Osteoblast (primary cell): ENCODE results near the gene VEZF1. TPM values are rescaled to one million over a fixed set of nuclear protein-coding genes. Genes with fewer than 3 reads are reported as not detected.

Source experiments
- DNase-seq: peaks from one replicate; pipeline ENCODE4 v3.0.0; 2011; ENCODE audit warnings: low spot score, mixed read lengths; ENCODE audit not compliant: insufficient read length; ENCODE audit errors: missing footprints
- H2AFZ ChIP-seq: 2 replicates; pipeline ENCODE4 v1.6.0; 2011; ENCODE audit warnings: mild to moderate bottlenecking, low read length
- H3K27ac ChIP-seq: 2 replicates; pipeline ENCODE4 v1.5.1; 2011; ENCODE audit warnings: mild to moderate bottlenecking, low read depth, low read length, moderate library complexity
- H3K27me3 ChIP-seq: 2 replicates; pipeline ENCODE4 v1.6.0; 2012; ENCODE audit warnings: mild to moderate bottlenecking, control low read depth, inconsistent platforms, low read length, moderate library complexity; ENCODE audit not compliant: insufficient read depth
- H3K36me3 ChIP-seq: 2 replicates; pipeline ENCODE4 v1.5.1; 2011; ENCODE audit warnings: mild to moderate bottlenecking, low read length, control low read depth, moderate library complexity; ENCODE audit not compliant: insufficient read depth
- H3K4me1 ChIP-seq: 2 replicates; pipeline ENCODE4 v1.5.1; 2011; ENCODE audit warnings: mild to moderate bottlenecking, low read length, control low read depth, moderate library complexity; ENCODE audit not compliant: insufficient read depth
- H3K4me2 ChIP-seq: 2 replicates; pipeline ENCODE4 v1.6.0; 2011; ENCODE audit warnings: mild to moderate bottlenecking, low read length; ENCODE audit not compliant: insufficient read depth
- H3K4me3 ChIP-seq: fragments of 200-600 bp; sonication (generic); 3 replicates; pipeline ENCODE4 v1.5.1; 2012; ENCODE audit warnings: mild to moderate bottlenecking, low read length, inconsistent platforms; ENCODE audit not compliant: insufficient read depth
- H3K79me2 ChIP-seq: 2 replicates; pipeline ENCODE4 v1.6.0; 2012; ENCODE audit warnings: mild to moderate bottlenecking, low read length, control low read depth, inconsistent platforms; ENCODE audit not compliant: insufficient read depth
- H3K9me3 ChIP-seq: 2 replicates; pipeline ENCODE4 v1.5.1; 2011; ENCODE audit warnings: low read depth, low read length, control low read depth
- H4K20me1 ChIP-seq: 2 replicates; pipeline ENCODE4 v1.6.0; 2012; ENCODE audit warnings: mild to moderate bottlenecking, low read length, control low read depth; ENCODE audit not compliant: insufficient read depth
- total RNA-seq: library from RNA; depleted of rRNA; stranded (reverse); fragments of >200 nt; gene quantifications from 2 replicates; pipeline ENCODE4 v1.2.3, GENCODE V29; 2012
- TF ChIP-seq, protein P1 (sequence below): IDR thresholded peaks from 2 replicates; pipeline ENCODE4 v1.5.1; 2011; ENCODE audit warnings: mild to moderate bottlenecking, low read depth, low read length, moderate library complexity; ENCODE audit errors: extremely low read depth

The VEZF1 gene
- total RNA-seq, 1 donor, result 58.6 TPM

DNA sequence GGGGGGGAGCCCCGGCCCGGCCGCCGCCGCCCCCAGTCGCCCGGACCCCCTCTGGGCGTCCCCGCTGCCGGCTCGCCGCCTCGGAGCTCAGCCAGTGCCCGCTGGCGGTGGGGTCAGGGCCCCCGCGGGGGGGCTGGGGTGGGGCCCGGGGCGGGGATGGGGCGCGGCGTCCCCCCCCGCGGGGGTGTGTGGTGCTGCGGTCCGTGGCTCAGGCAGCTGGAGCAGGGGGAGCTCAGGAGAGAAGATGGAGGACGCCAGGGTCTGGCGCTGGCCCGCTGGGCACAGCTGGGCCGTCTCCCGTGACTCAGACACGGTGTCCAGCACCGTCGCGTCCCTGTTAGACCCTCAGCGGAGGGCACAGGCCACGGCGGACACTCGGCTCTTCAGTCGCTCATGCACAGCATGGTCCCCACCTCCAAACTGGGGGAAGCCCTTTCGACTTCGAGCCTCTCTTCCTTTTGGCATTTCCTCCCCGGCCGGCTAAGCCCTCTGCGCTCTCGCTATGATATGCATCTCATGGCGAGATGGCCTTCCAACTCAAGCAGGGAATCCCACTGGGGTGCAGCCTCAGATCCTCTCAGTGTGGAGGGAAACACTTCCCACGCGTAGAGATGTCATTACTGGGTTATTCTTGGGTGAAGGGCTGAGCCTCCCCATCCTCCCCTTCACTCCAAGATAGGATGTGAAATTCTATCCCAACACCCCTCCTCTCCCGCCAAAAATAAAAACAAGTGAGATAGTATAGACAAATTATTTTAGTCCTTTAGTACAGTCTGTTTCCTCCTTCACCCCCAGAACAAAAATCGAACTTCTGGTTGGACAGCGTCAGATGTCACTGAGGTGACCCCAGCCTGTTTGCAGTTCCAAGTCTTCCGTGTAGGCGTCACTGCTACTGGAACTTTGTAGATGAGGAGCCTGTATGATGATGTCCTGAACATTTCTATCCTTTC is 522 bp upstream of the VEZF1 start:
- Histone ChIP-seq H3K9me3 (no peaks in the 10 kb centered on the region), H3K36me3 (peaks cover 15% of the 10 kb centered on the region), H3K27me3 (no peaks in the 10 kb centered on the region), H3K27ac (peak overlapping the region; percentile 80), H3K4me2 (peak overlapping the region; percentile 90), H3K4me1 (peaks cover 45% of the 10 kb centered on the region), H2AFZ (peak overlapping the region; percentile 87), H4K20me1 (peaks cover 18% of the 10 kb centered on the region), H3K4me3 (peak overlapping the region; percentile 87), H3K79me2 (peaks cover 36% of the 10 kb centered on the region)
- peak; percentile 96 for DNase-seq
- TF ChIP-seq, protein P1, sequence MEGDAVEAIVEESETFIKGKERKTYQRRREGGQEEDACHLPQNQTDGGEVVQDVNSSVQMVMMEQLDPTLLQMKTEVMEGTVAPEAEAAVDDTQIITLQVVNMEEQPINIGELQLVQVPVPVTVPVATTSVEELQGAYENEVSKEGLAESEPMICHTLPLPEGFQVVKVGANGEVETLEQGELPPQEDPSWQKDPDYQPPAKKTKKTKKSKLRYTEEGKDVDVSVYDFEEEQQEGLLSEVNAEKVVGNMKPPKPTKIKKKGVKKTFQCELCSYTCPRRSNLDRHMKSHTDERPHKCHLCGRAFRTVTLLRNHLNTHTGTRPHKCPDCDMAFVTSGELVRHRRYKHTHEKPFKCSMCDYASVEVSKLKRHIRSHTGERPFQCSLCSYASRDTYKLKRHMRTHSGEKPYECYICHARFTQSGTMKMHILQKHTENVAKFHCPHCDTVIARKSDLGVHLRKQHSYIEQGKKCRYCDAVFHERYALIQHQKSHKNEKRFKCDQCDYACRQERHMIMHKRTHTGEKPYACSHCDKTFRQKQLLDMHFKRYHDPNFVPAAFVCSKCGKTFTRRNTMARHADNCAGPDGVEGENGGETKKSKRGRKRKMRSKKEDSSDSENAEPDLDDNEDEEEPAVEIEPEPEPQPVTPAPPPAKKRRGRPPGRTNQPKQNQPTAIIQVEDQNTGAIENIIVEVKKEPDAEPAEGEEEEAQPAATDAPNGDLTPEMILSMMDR, result no peak

DNA sequence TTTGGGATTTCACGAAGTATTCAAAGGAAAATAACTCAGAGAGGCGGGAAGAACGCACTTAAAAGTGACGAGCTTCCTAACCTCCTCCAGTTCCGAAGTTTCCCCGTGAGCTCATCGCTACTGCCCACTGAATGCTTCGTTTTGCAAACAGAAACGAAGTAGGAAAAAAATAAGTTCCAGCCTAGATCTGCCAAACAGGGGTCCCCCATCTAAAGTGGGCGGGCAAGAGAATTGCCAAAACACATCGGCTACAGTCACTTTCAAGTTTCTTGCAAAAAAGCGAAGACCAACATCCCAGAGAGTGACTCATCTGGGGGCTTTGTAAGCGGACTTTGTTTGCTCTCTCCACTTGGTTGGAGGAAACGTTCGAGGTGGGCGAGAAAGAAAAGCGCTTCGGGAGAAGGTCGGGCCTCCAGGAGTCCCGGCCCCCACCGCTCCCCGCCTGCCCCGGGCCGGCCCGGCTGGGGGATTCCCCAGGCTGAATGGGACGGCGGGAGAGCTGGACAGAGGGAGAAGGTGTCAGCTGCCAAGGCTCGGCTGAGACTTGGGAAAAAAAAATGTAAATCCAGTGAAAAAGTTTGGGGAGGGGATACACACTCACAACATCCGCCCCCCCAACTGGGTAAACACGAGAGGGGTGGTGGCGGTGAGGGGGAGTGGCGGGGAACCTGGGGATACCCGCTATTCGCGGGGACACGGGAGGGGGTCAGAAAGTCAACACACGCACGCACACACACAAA is 1.0 kb downstream of the VEZF1 start:
- Histone ChIP-seq H3K36me3 (peaks cover 25% of the 10 kb centered on the region), H3K9me3 (no peaks in the 10 kb centered on the region), H2AFZ (peak overlapping the region; percentile 75), H4K20me1 (peaks cover 30% of the 10 kb centered on the region), H3K4me3 (peak overlapping the region; percentile 87), H3K79me2 (peaks cover 49% of the 10 kb centered on the region), H3K4me2 (peak overlapping the region; percentile 90), H3K27me3 (no peaks in the 10 kb centered on the region), H3K27ac (peak overlapping the region; percentile 93), H3K4me1 (peaks cover 51% of the 10 kb centered on the region)
- TF ChIP-seq, protein P1, result no peak
- DNase-seq, result peak; percentile 94

DNA sequence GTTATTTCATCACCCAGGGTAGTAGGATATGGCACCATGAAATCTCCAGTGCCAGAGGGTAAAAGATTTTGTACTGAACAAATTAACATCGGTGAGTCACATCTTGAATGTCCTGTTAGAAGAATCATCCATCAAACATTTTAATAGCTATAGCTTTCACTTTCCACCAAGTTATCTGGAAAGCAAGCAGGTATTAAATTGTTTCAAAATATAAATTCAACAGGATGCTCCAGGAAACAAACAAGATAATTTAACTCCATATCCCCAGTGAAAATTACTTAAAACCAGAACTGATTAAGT is 2.4 kb downstream of the VEZF1 start:
- peak overlapping the region; percentile 90 for H3K4me2 ChIP-seq
- peak overlapping the region; percentile 10 for H3K4me3 ChIP-seq
- no peak overlapping the region for H2AFZ ChIP-seq
- DNase-seq, result peak; percentile 81
- H3K79me2 ChIP-seq, result peaks cover 59% of the 10 kb centered on the region
- peak overlapping the region; percentile 93 for H3K27ac ChIP-seq
- TF ChIP-seq, protein P1, result no peak
- H4K20me1 ChIP-seq, result peaks cover 34% of the 10 kb centered on the region
- H3K27me3 ChIP-seq, result no peaks in the 10 kb centered on the region
- H3K9me3 ChIP-seq, result no peaks in the 10 kb centered on the region
- H3K4me1 ChIP-seq, result peaks cover 51% of the 10 kb centered on the region
- peaks cover 29% of the 10 kb centered on the region for H3K36me3 ChIP-seq
